Raji (cell line): ENCODE measurements around the gene MUC12.

Experiments
- POLR2A ChIP-seq: IDR thresholded peaks from 2 replicates; pipeline ENCODE4 v1.6.1; 2011; ENCODE audit warnings: low read depth, low read length, control low read depth; ENCODE audit not compliant: insufficient read depth

The MUC12 gene

GRCh38 chr7:100972002-100972347 lies 2.6 kb downstream of the MUC12 start:
- no peak for TF ChIP-seq POLR2A

DNA sequence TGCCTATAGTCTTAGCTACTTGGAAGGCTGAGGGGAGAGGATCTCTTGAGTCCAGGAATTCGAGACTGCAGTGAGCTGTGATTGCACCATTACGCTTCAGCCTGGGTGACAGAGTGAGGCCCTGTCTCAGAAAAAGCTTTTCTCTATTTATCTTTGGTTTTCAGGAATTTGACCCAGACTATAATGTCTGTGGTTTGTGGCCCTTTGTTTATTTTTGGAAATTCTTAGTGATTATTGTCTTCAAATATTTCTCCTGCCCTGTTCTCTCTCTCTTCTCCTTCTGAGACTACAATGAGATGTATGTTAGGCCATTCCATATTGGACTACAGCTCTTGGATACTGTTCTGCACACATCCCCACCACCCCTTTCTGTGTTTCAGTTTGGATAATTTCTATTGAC lies 4.7 kb downstream of the MUC12 start:
- TF ChIP-seq POLR2A = no peak

- no peak for TF ChIP-seq POLR2A
Observed at GRCh38 chr7:100975371-100975821, 6.0 kb downstream of the MUC12 start.

DNA sequence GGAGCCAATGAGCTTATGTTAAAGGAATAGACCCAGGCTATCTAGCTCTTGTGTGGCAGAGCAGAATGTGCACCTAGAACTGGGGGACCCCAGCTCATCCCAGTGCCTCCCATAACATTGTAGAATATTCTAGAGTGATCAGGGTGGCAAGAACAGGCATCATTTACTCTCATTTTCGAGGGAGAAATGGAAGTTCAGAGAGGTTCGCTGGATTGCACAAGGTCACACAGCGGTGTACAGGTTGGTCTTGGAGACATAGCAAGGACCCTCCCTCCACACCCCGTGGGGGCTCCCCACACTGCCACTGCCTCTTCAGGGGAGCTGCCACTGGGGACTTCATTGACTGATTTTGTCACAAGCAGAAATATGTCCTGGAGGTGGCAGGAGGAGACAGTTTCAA lies 8.9 kb downstream of the MUC12 start:
- no peak for TF ChIP-seq POLR2A

DNA sequence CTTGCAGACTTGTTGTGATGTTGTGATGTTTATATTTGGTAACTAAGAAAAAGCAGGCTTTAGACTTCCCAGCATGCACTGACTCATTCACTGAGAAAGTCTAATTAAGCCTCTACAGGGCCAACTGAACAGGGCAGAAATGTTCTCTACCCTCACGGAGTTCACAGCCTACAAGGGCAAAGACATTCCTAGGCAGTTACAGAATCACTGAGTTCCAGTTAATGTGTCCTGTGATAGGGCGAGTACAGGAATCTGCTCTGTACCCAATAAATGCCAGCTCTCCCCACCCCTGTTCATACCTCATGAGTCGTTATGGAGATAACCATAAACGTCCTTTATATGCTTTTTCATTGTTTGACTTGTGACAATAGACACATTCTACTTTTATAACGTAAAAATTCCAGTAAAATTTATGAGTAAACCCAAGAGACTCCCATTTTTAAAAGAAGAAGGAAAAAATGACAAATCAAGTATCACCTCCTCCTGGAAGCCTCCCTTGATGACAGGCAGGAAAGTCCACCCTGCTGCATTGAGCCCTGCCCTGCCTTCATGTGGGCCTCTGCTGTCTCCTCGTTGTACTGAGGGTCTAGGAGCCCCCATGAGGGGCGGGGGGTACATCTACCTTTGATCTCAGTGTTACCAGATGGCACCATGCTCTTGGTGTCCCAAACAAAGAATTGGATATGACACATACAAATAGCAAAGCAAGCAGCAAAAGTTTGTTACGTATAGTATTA lies 14.3 kb downstream of the MUC12 start:
- TF ChIP-seq POLR2A = no peak

DNA sequence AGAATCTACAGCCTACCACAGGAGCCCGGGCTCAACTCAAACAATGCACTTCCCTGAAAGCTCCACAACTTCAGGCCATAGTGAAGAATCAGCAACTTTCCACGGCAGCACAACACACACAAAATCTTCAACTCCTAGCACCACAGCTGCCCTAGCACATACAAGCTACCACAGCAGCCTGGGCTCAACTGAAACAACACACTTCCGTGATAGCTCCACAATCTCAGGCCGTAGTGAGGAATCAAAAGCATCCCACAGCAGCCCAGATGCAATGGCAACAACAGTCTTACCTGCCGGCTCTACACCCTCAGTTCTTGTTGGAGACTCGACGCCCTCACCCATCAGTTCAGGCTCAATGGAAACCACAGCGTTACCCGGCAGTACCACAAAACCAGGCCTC lies 22.3 kb downstream of the MUC12 start:
- TF ChIP-seq POLR2A = no peak

DNA sequence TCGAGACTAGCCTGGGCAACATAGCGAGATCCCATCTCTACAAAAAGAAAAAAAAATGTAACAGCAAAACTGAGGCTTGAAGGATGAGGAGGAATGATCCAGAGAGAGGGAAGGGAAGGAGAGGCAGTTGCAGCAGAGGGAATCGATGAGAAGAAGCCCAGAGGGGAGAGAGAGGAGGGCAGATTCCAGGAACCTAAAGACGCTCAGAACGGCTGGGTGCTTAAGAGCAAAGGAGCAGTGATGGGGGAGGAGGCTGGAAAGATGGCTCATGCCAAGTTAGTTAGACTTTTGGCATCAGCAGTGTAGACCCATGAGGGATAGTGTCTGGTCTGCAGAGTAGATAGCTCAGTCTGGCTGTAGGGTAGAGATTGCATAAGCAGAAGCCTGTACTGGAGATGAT lies 40.3 kb downstream of the MUC12 start:
- TF ChIP-seq POLR2A = no peak

DNA sequence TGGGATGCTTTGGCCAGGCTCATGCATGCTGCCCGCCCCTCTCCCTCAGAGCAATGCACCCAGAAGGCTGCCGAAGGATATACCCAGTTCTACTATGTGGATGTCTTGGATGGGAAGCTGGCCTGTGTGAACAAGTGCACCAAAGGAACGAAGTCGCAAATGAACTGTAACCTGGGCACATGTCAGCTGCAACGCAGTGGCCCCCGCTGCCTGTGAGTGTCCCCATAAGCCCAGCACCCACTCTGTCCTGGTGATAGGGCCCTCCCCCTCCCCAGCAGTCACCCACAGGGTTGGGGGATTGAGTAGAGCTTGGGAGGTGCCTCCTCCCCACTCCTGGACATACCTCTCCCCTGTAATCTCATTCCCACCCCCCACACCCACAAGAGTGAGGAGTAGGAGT lies 43.6 kb downstream of the MUC12 start:
- no peak for TF ChIP-seq POLR2A

DNA sequence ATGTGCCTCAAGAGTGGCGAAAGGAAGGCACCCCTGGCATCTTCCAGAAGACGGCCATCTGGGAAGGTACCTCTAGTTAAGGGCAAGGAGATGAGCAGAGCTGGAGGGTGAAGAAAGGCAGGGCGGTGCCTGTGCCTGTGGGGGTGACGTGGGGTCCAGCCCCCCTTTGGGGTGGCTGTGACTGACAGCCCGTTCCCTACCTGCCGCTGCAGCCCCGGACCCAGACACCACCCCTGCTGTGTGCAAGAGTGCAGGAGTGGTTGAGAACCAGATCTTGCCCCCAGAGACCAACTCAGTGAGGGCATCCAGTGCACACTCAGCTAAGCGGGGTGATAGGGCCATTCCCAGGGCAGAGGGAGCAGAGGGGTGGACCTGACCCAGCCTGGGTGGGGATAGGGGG lies 46.3 kb downstream of the MUC12 start:
- no peak for TF ChIP-seq POLR2A

GRCh38 chr7:101017064-101017777 lies 47.9 kb downstream of the MUC12 start:
- TF ChIP-seq POLR2A = no peak

DNA sequence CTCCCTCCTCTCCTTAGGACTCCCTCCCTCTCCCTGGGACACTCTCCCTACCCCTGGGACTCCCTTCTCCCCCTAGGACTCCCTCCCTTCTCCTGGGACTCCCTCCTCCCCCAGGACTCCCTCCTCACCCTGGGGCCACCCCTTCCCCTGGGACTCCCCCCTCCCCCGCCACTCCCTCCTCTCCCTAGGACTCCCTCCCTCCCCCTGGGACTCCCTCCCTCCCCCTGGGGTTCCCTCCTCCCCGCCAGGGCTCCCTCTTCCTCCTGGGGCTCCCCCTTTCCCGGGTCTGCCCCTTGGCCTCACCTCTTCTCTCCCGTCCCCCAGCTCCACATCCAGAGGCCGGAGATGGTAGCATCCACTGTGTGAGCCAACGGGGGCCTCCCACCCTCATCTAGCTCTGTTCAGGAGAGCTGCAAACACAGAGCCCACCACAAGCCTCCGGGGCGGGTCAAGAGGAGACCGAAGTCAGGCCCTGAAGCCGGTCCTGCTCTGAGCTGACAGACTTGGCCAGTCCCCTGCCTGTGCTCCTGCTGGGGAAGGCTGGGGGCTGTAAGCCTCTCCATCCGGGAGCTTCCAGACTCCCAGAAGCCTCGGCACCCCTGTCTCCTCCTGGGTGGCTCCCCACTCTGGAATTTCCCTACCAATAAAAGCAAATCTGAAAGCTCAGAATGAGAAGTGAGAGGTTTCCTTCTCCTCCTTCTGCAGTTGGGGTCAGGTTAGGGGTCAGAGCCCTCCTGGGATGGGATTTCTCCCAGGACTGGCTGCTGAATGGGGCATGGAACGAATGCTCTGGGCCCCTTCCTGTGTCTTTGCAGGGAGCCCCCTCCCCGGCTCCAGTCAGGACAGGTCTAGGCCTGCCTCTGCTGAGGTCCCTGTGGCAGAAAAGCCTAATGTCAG lies 49.2 kb downstream of the MUC12 start:
- no peak for TF ChIP-seq POLR2A

- TF ChIP-seq POLR2A = no peak
Observed at GRCh38 chr7:101020444-101020843, 51.1 kb downstream of the MUC12 start.

DNA sequence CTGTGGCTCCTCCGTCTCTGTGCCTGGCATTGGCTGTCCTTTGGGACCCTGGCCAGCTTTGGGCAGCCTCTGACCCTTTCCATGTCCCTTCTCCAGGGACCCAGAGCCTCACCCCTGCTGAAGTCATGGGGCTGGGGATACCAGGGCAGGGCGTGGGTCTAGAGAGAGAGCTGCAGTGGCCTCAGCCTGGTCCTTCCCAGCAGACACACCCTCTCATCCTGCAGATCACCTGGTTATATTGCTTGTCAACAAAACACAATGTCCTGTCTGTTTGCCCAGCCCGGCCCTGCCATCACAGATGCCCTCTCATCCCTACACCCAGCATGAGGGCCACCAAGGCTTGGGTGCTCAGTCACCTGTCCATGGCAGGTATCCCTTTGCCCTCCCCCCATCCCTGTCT lies 52.3 kb downstream of the MUC12 start:
- TF ChIP-seq POLR2A = no peak

DNA sequence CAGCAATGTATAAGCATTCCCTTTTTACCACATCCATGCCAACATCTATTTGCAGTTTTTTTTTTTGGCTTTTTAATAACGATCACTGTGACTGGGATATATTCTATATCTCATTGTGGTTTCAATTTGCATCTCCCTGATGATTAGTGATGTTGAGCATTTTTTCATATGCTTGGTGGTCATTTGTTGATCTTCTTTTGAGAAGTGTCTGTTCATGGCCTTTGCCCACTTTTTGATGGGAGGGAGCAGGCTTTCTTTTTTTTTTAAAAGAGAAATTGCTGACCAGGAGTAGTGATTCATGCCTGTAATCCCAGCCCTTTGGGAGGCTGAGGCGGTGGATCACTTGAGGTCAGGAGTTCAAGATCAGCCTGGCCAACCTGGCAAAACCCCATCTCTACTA lies 54.5 kb downstream of the MUC12 start:
- no peak for TF ChIP-seq POLR2A

GRCh38 chr7:101031082-101031481 lies 61.7 kb downstream of the MUC12 start:
- no peak for TF ChIP-seq POLR2A

GRCh38 chr7:101035941-101036340 lies 66.6 kb downstream of the MUC12 start:
- TF ChIP-seq POLR2A = no peak

DNA sequence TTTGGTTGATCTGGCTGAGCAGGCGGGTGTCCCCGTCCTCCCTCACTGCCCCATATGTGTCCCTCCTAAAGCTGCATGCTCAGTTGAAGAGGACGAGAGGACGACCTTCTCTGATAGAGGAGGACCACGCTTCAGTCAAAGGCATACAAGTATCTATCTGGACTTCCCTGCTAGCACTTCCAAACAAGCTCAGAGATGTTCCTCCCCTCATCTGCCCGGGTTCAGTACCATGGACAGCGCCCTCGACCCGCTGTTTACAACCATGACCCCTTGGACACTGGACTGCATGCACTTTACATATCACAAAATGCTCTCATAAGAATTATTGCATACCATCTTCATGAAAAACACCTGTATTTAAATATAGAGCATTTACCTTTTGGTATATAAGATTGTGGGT lies 89.0 kb downstream of the MUC12 start:
- no peak for TF ChIP-seq POLR2A

GRCh38 chr7:101059620-101059942 lies 90.2 kb downstream of the MUC12 start:
- no peak for TF ChIP-seq POLR2A
